ENCODE data around the gene ALOX15.
"Not testable (repeated sequence)": the region's sequence is repeated elsewhere in the genome, so short reads cannot be mapped to it uniquely, and the experiment has no call there.

Gene ALOX15, protein sequence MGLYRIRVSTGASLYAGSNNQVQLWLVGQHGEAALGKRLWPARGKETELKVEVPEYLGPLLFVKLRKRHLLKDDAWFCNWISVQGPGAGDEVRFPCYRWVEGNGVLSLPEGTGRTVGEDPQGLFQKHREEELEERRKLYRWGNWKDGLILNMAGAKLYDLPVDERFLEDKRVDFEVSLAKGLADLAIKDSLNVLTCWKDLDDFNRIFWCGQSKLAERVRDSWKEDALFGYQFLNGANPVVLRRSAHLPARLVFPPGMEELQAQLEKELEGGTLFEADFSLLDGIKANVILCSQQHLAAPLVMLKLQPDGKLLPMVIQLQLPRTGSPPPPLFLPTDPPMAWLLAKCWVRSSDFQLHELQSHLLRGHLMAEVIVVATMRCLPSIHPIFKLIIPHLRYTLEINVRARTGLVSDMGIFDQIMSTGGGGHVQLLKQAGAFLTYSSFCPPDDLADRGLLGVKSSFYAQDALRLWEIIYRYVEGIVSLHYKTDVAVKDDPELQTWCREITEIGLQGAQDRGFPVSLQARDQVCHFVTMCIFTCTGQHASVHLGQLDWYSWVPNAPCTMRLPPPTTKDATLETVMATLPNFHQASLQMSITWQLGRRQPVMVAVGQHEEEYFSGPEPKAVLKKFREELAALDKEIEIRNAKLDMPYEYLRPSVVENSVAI

DNA sequence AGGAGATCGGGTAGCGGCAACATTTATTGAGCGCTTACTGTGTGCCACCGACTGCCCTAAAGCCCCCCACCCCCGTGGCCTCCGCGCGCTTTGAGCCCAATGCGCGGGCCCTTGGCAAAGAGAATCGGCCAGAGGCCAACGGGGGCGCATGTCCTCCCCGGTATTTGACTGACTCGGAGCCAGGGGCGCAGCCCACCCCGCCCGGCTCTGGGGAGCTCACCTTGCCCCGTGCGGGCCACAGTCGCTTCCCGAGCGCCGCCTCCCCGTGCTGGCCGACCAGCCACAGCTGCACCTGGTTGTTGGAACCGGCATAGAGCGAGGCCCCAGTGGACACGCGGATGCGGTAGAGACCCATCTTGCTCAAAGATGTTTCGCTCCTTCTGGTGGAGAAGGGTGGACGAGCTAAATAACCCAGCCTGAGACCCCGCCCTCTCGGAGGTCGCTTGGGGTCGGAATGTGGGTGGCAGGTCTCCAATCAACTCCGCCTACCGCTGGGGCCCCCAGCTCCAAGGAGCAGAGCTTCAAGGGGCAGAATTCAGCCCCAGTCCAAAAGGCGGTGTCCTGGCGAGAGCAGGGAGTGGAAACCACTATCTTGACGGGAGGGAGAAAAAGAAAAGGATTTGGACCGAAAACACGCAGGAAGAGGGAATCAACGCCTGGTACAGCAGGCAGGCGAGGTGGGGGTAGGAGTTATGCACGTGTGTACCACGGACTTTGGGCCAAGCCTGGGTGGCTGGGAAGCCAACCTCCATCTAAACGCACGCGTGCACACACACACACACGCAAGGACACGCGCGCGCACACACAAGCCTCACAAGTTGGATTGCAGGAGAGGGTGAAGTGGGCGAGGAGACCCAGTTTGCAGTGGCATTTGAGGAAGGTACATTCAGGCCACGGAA, at the start of gene ALOX15:
TSS of gene ALOX15 (minus strand) at position 382 of the 899 bp plus-strand sequence. CDS start at position 355, 27 bp downstream.
- Histone ChIP-seq H3K27me3 (ENCODE audit: control insufficient read depth, insufficient read depth, low read length) (peaks cover 22% of the 10 kb centered on the region), H3K9me3 (ENCODE audit: control insufficient read depth, insufficient read depth, low read length) (no peaks in the 10 kb centered on the region), H3K4me3 (ENCODE audit: low read length) (peak within 1 kb of the TSS; percentile 16; the same call in 1 of the 2 replicates), H3K4me1 (ENCODE audit: control insufficient read depth, insufficient read depth, low read length) (peaks cover 5% of the 10 kb centered on the region; the same call in 1 of the 2 replicates), H3K27ac (ENCODE audit: low read length) (no peak within 1 kb of the TSS), H3K36me3 (ENCODE audit: control insufficient read depth, insufficient read depth, low read length) (no peaks in the 10 kb centered on the region)
- no CpG with 5 or more reads among the region's 58 CpGs for WGBS (ENCODE audit: insufficient coverage, insufficient read length)
- no peak for DNase-seq (ENCODE audit: low read depth, low spot score)

DNA sequence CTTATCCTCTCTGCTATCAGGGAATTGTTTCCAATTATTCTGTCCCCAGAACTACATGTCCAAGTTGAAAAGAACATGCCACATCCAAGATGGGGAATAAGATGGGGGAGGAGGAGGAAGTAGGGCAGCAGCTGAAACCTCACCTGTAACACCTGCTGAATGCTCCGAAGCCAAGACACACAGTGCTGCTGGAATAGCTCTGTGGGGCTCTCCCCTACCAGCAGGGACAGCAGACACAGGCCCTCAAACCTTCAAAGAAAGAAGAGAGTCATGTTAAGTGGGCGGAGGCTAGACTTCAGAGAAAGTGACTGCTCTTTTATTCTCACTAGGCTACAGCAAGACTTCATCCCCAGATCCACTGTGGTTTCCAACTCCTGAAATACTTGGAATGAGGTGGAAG, 49.3 kb upstream of the ALOX15 start:
- DNase-seq (ENCODE audit: low read depth, low spot score): no peak
- peaks cover 5% of the 10 kb centered on the region; the same call in 1 of the 2 replicates for H3K36me3 ChIP-seq (ENCODE audit: control insufficient read depth, insufficient read depth, low read length)
- no peaks in the 10 kb centered on the region for H3K9me3 ChIP-seq (ENCODE audit: control insufficient read depth, insufficient read depth, low read length)
- no CpG with 5 or more reads among the region's 2 CpGs for WGBS (ENCODE audit: insufficient coverage, insufficient read length)
- no peaks in the 10 kb centered on the region for H3K27me3 ChIP-seq (ENCODE audit: control insufficient read depth, insufficient read depth, low read length)
- no peak overlapping the region for H3K27ac ChIP-seq (ENCODE audit: low read length)
- H3K4me1 ChIP-seq (ENCODE audit: control insufficient read depth, insufficient read depth, low read length): no peaks in the 10 kb centered on the region
- H3K4me3 ChIP-seq (ENCODE audit: low read length): no peak overlapping the region

DNA sequence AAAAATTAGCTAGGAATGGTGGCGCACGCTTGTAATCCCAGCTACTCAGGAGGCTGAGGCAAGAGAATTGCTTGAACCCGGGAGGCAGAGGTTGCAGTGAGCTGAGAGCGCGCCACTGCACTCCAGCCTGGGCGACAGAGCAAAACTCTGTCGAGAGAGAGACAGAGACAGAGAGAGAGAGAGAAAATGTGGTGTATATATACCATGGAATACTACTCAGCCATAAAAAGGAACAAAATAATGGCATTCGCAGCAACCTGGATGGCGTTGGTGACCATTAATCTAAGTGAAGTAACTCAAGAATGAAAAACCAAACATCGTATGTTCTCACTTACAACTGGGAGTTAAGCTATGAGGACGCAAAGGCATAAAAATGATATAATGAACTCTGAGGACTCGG, 48.4 kb upstream of the ALOX15 start:
- H3K4me3 ChIP-seq (ENCODE audit: low read length); H3K27ac ChIP-seq (ENCODE audit: low read length); H3K4me1 ChIP-seq (ENCODE audit: control insufficient read depth, insufficient read depth, low read length); DNase-seq (ENCODE audit: low read depth, low spot score); H3K9me3 ChIP-seq (ENCODE audit: control insufficient read depth, insufficient read depth, low read length); H3K27me3 ChIP-seq (ENCODE audit: control insufficient read depth, insufficient read depth, low read length); H3K36me3 ChIP-seq (ENCODE audit: control insufficient read depth, insufficient read depth, low read length): not testable (repeated sequence)
- WGBS (ENCODE audit: insufficient coverage, insufficient read length): no CpG with 5 or more reads among the region's 12 CpGs

DNA sequence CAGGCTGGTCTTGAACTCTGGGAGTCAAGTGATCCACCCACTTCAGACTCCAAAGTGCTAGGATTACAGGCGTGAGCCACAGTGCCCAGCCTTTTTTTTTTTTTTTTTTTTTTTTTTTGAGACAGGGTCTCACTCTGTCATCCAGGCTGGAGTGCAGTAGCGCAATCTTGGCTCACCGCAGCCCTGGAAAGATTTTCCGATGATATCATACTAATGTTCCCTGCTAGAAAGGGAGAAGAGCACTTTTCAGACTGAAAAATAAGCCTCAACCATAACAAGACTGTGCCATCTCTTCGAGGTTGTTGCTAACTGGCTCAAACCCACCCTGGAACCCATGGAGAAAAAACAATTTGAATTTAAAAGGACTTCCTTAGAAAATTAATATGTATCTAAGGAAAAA, 42.3 kb upstream of the ALOX15 start:
- not testable (repeated sequence) for H3K4me1 ChIP-seq (ENCODE audit: control insufficient read depth, insufficient read depth, low read length); H3K9me3 ChIP-seq (ENCODE audit: control insufficient read depth, insufficient read depth, low read length); H3K27me3 ChIP-seq (ENCODE audit: control insufficient read depth, insufficient read depth, low read length); H3K4me3 ChIP-seq (ENCODE audit: low read length); DNase-seq (ENCODE audit: low read depth, low spot score); H3K36me3 ChIP-seq (ENCODE audit: control insufficient read depth, insufficient read depth, low read length); H3K27ac ChIP-seq (ENCODE audit: low read length)
- WGBS (ENCODE audit: insufficient coverage, insufficient read length): no CpG with 5 or more reads among the region's 5 CpGs

DNA sequence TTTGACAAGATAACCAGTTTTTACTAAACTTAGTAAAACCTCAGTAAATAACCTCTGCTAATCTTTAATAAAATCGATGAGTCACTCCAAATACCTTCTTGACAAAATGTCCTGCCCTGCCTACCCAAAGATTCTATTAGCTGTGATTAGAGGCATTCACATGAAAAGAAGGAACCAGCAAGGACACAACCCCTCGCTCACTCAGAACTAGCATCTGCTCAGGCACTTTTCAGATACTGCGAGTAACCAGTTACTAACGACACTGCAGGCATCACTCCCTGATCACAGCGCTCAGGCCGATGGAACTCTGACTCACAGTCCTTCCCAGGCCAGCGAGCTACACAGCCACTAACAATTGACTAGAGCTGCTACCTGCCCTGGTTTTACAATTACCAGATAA, 38.2 kb upstream of the ALOX15 start:
- Histone ChIP-seq H3K27ac (ENCODE audit: low read length) (no peak overlapping the region), H3K4me3 (ENCODE audit: low read length) (no peak overlapping the region), H3K36me3 (ENCODE audit: control insufficient read depth, insufficient read depth, low read length) (peaks cover 32% of the 10 kb centered on the region), H3K4me1 (ENCODE audit: control insufficient read depth, insufficient read depth, low read length) (no peaks in the 10 kb centered on the region), H3K9me3 (ENCODE audit: control insufficient read depth, insufficient read depth, low read length) (no peaks in the 10 kb centered on the region), H3K27me3 (ENCODE audit: control insufficient read depth, insufficient read depth, low read length) (no peaks in the 10 kb centered on the region)
- no peak for DNase-seq (ENCODE audit: low read depth, low spot score)
- WGBS (ENCODE audit: insufficient coverage, insufficient read length): no CpG with 5 or more reads among the region's 7 CpGs

DNA sequence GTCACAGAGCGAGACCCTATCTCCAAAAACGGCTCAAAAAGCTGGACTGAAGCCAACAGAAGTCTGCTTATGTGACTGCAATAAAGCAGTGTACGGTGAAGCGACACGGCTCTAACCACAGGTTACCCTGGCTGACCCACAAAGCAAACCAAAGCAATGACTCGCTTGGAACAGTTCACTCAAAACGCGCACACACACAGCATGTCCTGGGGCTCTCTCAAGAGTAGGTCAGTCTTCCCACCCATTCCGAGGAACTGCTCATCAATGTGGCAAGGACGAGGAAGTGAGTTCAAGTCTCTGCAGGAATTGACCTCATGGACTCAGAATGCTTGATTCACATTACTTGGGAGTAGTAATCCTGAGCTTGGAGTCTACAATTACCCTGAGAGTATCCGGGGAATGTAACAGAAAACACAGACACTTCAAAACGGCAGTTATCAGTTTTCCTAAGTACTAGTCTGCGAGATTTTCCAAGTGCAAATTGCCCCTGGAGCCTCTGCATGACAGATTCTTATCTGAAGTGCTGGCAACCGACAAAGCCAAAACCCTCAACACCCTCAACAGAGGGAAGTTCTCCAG, 37.1 kb upstream of the ALOX15 start:
- Histone ChIP-seq H3K27me3 (ENCODE audit: control insufficient read depth, insufficient read depth, low read length) (no peaks in the 10 kb centered on the region), H3K27ac (ENCODE audit: low read length) (no peak overlapping the region), H3K9me3 (ENCODE audit: control insufficient read depth, insufficient read depth, low read length) (no peaks in the 10 kb centered on the region), H3K4me1 (ENCODE audit: control insufficient read depth, insufficient read depth, low read length) (no peaks in the 10 kb centered on the region), H3K4me3 (ENCODE audit: low read length) (no peak overlapping the region), H3K36me3 (ENCODE audit: control insufficient read depth, insufficient read depth, low read length) (peaks cover 41% of the 10 kb centered on the region)
- no peak for DNase-seq (ENCODE audit: low read depth, low spot score)
- no CpG with 5 or more reads among the region's 14 CpGs for WGBS (ENCODE audit: insufficient coverage, insufficient read length)

DNA sequence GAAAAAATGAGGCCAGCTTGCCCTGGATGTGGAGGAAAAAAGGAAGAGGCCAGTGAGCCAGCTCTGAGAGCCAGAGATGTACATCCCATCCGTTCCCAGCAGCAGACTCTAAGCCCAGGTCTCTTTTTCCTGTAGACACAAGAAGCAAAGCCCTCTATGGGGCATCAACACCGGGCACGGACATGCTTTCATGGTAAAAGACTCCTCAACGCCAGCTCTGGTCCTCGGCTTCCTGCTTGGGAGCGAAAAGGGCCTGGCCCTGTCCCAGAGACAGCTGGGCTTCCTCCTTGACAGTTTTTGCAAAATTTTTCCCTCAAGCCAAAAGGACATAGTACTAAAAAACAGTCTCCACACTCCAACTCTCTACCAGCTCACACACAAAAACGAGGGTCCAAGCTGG, 35.3 kb upstream of the ALOX15 start:
- H3K9me3 ChIP-seq (ENCODE audit: control insufficient read depth, insufficient read depth, low read length): no peaks in the 10 kb centered on the region
- DNase-seq (ENCODE audit: low read depth, low spot score): no peak
- no peak overlapping the region for H3K4me3 ChIP-seq (ENCODE audit: low read length)
- H3K4me1 ChIP-seq (ENCODE audit: control insufficient read depth, insufficient read depth, low read length): no peaks in the 10 kb centered on the region; the same call in 1 of the 2 replicates
- no peak overlapping the region for H3K27ac ChIP-seq (ENCODE audit: low read length)
- H3K36me3 ChIP-seq (ENCODE audit: control insufficient read depth, insufficient read depth, low read length): peaks cover 42% of the 10 kb centered on the region
- no CpG with 5 or more reads among the region's 7 CpGs for WGBS (ENCODE audit: insufficient coverage, insufficient read length)
- no peaks in the 10 kb centered on the region for H3K27me3 ChIP-seq (ENCODE audit: control insufficient read depth, insufficient read depth, low read length)

DNA sequence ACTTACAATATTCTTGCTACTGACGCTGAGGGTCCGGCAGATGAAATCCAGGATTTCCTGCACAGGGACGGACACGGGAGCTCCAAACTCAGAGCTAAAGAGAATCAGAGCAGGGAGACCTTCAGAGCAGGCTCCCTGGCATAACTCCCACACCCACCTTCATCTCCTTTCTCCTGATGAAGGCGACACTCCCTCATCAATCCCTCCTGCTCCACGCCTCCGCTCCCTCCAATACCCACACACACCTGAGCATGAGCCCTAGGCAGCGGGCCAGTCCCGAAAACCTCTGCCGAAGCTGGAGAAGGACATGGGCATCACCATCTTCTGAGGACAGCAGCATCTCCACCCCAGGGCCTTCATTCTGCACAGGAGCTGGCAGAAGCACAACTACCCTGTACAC, 34.3 kb upstream of the ALOX15 start:
- H3K9me3 ChIP-seq (ENCODE audit: control insufficient read depth, insufficient read depth, low read length): no peaks in the 10 kb centered on the region
- no peaks in the 10 kb centered on the region for H3K27me3 ChIP-seq (ENCODE audit: control insufficient read depth, insufficient read depth, low read length)
- no peak overlapping the region for H3K4me3 ChIP-seq (ENCODE audit: low read length)
- H3K36me3 ChIP-seq (ENCODE audit: control insufficient read depth, insufficient read depth, low read length): peaks cover 52% of the 10 kb centered on the region
- no CpG with 5 or more reads among the region's 10 CpGs for WGBS (ENCODE audit: insufficient coverage, insufficient read length)
- DNase-seq (ENCODE audit: low read depth, low spot score): no peak
- no peaks in the 10 kb centered on the region; the same call in 1 of the 2 replicates for H3K4me1 ChIP-seq (ENCODE audit: control insufficient read depth, insufficient read depth, low read length)
- no peak overlapping the region for H3K27ac ChIP-seq (ENCODE audit: low read length)

DNA sequence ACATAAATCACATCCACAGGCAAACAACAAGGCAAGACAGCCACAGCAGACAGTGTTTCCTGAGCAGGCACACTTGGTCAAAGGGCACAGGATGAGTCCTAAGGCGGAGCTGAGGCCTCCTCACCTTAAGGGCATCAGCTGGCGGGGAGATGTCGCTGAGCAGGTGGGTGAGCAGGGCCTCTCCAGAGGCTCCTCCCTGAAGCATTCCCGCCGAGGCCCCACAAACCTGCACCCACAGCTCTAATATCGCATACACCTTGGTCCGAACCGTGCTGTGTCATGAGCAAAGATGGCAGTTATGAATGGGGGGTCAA, 33.2 kb upstream of the ALOX15 start:
- no peak for DNase-seq (ENCODE audit: low read depth, low spot score)
- no CpG with 5 or more reads among the region's 8 CpGs for WGBS (ENCODE audit: insufficient coverage, insufficient read length)
- Histone ChIP-seq H3K27me3 (ENCODE audit: control insufficient read depth, insufficient read depth, low read length) (no peaks in the 10 kb centered on the region), H3K9me3 (ENCODE audit: control insufficient read depth, insufficient read depth, low read length) (no peaks in the 10 kb centered on the region), H3K27ac (ENCODE audit: low read length) (no peak overlapping the region), H3K4me1 (ENCODE audit: control insufficient read depth, insufficient read depth, low read length) (no peaks in the 10 kb centered on the region; the same call in 1 of the 2 replicates), H3K36me3 (ENCODE audit: control insufficient read depth, insufficient read depth, low read length) (peaks cover 52% of the 10 kb centered on the region), H3K4me3 (ENCODE audit: low read length) (no peak overlapping the region)
